ENCODE measurements around the gene TCOF1. TPM values are rescaled to one million over a fixed set of nuclear protein-coding genes. Genes with fewer than 3 reads are reported as not detected.
A peak's percentile ranks its signal among the peaks of the same experiment; 100 is the strongest.

Gene TCOF1
- total RNA-seq, 4 donors from 2014 or later = 9.4 to 40.0 (median 20.1) TPM

GRCh38 chr5:150311015-150311692 is 46.3 kb upstream of the TCOF1 start:
- Histone ChIP-seq H3K36me3 (no peaks in the 10 kb centered on the region), H3K9me3 (no peaks in the 10 kb centered on the region), H3K4me3 (no peak overlapping the region), H3K27ac (no peak overlapping the region), H3K4me1 (no peaks in the 10 kb centered on the region), H3K27me3 (no peaks in the 10 kb centered on the region)
- no peak for DNase-seq
- intact Hi-C loops (cut with DNase I; ENCODE audit: low total_unique reads) = no loop called here
- TF ChIP-seq CTCF (IDR thresholded peaks at IDR 0.05) (no peak), POLR2A (IDR thresholded peaks at IDR 0.05) (no peak)

- intact Hi-C loops (cut with DNase I; ENCODE audit: low total_unique reads) = no loop called here
- H3K4me1 ChIP-seq = peaks cover 0 to 2% of the 10 kb centered on the region in 2 donors
Measured at GRCh38 chr5:150312518-150312917, 45.0 kb upstream of the TCOF1 start.

GRCh38 chr5:150313501-150313900 is 44.0 kb upstream of the TCOF1 start:
- H3K9me3 ChIP-seq = no peaks in the 10 kb centered on the region
- no peaks in the 10 kb centered on the region for H3K27me3 ChIP-seq
- no peak overlapping the region for H3K4me3 ChIP-seq
- intact Hi-C loops (cut with DNase I; ENCODE audit: low total_unique reads) = no loop called here
- H3K27ac ChIP-seq = peak overlapping the region; percentile 54 to 64
- peaks cover 0 to 6% of the 10 kb centered on the region in 2 donors for H3K4me1 ChIP-seq
- H3K36me3 ChIP-seq = no peaks in the 10 kb centered on the region
- no peak for DNase-seq
- TF ChIP-seq POLR2A (IDR thresholded peaks at IDR 0.05) (no peak), CTCF (IDR thresholded peaks at IDR 0.05) (no peak)

More at GRCh38 chr5:150312518-150312917, 45.0 kb upstream of the TCOF1 start:
- no peak for DNase-seq
- Histone ChIP-seq H3K36me3 (no peaks in the 10 kb centered on the region), H3K9me3 (no peaks in the 10 kb centered on the region), H3K27ac (no peak overlapping the region), H3K4me3 (no peak overlapping the region), H3K27me3 (no peaks in the 10 kb centered on the region)
- TF ChIP-seq POLR2A (IDR thresholded peaks at IDR 0.05) = no peak
- no peak for TF ChIP-seq CTCF (IDR thresholded peaks at IDR 0.05)

GRCh38 chr5:150313921-150314716 is 43.4 kb upstream of the TCOF1 start:
- Histone ChIP-seq H3K4me1 (peaks cover 0 to 6% of the 10 kb centered on the region in 2 donors), H3K27ac (peak overlapping the region; percentile 54 to 64), H3K4me3 (no peak overlapping the region), H3K36me3 (no peaks in the 10 kb centered on the region), H3K27me3 (no peaks in the 10 kb centered on the region), H3K9me3 (no peaks in the 10 kb centered on the region)
- DNase-seq = no peak
- no peak for TF ChIP-seq POLR2A (IDR thresholded peaks at IDR 0.05)
- no peak for TF ChIP-seq CTCF (IDR thresholded peaks at IDR 0.05)
- intact Hi-C loops (cut with DNase I; ENCODE audit: low total_unique reads) = no loop called here

- no peak overlapping the region for H3K27ac ChIP-seq
- intact Hi-C loops (cut with DNase I; ENCODE audit: low total_unique reads) = no loop called here
Measured at GRCh38 chr5:150315245-150315644, 42.3 kb upstream of the TCOF1 start.

More at GRCh38 chr5:150315245-150315644, 42.3 kb upstream of the TCOF1 start:
- Histone ChIP-seq H3K36me3 (no peaks in the 10 kb centered on the region), H3K27me3 (no peaks in the 10 kb centered on the region), H3K4me3 (no peak overlapping the region), H3K4me1 (peaks cover 0 to 9% of the 10 kb centered on the region in 2 donors), H3K9me3 (no peaks in the 10 kb centered on the region)
- TF ChIP-seq POLR2A (IDR thresholded peaks at IDR 0.05) (no peak), CTCF (IDR thresholded peaks at IDR 0.05) (no peak)
- DNase-seq = no peak
